K562 (cell line): ENCODE data around the gene LCN15. TPM values are rescaled to one million over a fixed set of nuclear protein-coding genes. Genes with fewer than 3 reads are reported as not detected.

Experiments used
- ATAC-seq: fragments of 200-7000 bp; cut with Tn5 transposase; 3 replicates; pipeline ENCODE4 v1.9.1; 2020; ENCODE audit warnings: moderate library complexity
- BruUV-seq: library from RNA; stranded (reverse); fragments of 400-500 nt; replicated peaks from 2 replicates; lab custom pipeline; 2021; lab: Mats Ljungman, UMichigan
- CTCF ChIA-PET: fragments of 300-600 bp; formaldehyde crosslinking; extraction: SDS; loops from one replicate; lab custom pipeline; 2021; ENCODE audit warnings: low intra/inter-chr PET ratio; lab: Yijun Ruan, JAX
- POLR2A ChIA-PET: fragments of 300-600, 350-650 bp; sonication (Branson Sonifier 250); formaldehyde crosslinking; extraction: SDS; loops from one replicate; lab custom pipeline; 2021; ENCODE audit warnings: antibody characterized with exemption, inconsistent platforms; lab: Yijun Ruan, JAX
- DNase-seq, 4 experiments: peaks; one replicate each; pipeline versions ENCODE4 v3.0.0 to v3.0.0-alpha.2; 2011 to 2018; ENCODE audit warnings: low spot score in 3 of 4, mixed read lengths in 3 of 4; ENCODE audit errors: extremely low read depth in 1 of 4
- FAIRE-seq: peaks from 2 replicates; lab custom pipeline; 2011; peaks lifted over from hg19 to GRCh38; lab: Jason Lieb, UNC
- H2AFZ ChIP-seq: 2 replicates; pipeline ENCODE4 v1.6.0; 2011; ENCODE audit warnings: low read depth, low read length, control low read depth, inconsistent platforms
- H3K27ac ChIP-seq: fragments of 200-600 bp; 3 replicates; pipeline ENCODE4 v1.8.0; 2011; ENCODE audit warnings: low read depth, mild to moderate bottlenecking, control low read depth, inconsistent platforms, low read length, moderate library complexity, mixed read lengths; ENCODE audit errors: extremely low read depth
- H3K27me3 ChIP-seq, 2 experiments: fragments of 300-600 bp in 1 of 2; 2 replicates in 1 of 2; 3 replicates in 1 of 2; pipeline versions ENCODE4 v1.6.0 to v1.8.0; 2011; ENCODE audit warnings: inconsistent platforms in 2 of 2, low read length in 2 of 2, mild to moderate bottlenecking in 1 of 2, mixed read lengths in 1 of 2, moderate library complexity in 1 of 2; ENCODE audit not compliant: control insufficient read depth in 2 of 2, insufficient read depth in 2 of 2
- H3K36me3 ChIP-seq: fragments of 300-600 bp; 3 replicates; pipeline ENCODE4 v1.8.0; 2011; ENCODE audit warnings: mild to moderate bottlenecking, low read length, inconsistent platforms; ENCODE audit not compliant: control insufficient read depth, insufficient read depth
- H3K4me1 ChIP-seq, 2 experiments: fragments of 200-600 bp in 1 of 2; replicated peaks in 1 of 2; 2 replicates in 1 of 2; 3 replicates in 1 of 2; pipeline versions ENCODE4 v1.5.1 to v1.8.0; 2011; ENCODE audit warnings: inconsistent platforms in 2 of 2, low read length in 2 of 2, mild to moderate bottlenecking in 1 of 2, mixed read lengths in 1 of 2, moderate library complexity in 1 of 2; ENCODE audit not compliant: control insufficient read depth in 2 of 2, insufficient read depth in 2 of 2
- H3K4me2 ChIP-seq: 2 replicates; pipeline ENCODE4 v1.6.1; 2011; ENCODE audit warnings: low read length, control low read depth, inconsistent platforms, mixed read lengths; ENCODE audit not compliant: insufficient read depth
- H3K4me3 ChIP-seq: fragments of 200-600 bp; sonication (generic), shearing (Covaris generic); 2 replicates; pipeline ENCODE4 v1.5.1; 2016; ENCODE audit warnings: control low read depth, inconsistent platforms
- H3K79me2 ChIP-seq: fragments of 200-600 bp; 3 replicates; pipeline ENCODE4 v1.8.0; 2011; ENCODE audit warnings: low read length, inconsistent platforms; ENCODE audit not compliant: control insufficient read depth, insufficient read depth
- H3K9ac ChIP-seq, 2 experiments: 2 replicates each; pipeline versions ENCODE4 v1.6.0 to v1.6.1; 2011; ENCODE audit warnings: low read depth in 2 of 2, low read length in 2 of 2, control low read depth in 1 of 2, inconsistent platforms in 1 of 2, mild to moderate bottlenecking in 1 of 2, mixed read lengths in 1 of 2; ENCODE audit not compliant: insufficient read depth in 1 of 2
- H3K9me1 ChIP-seq: one replicate; pipeline ENCODE4 v1.6.0; 2011; ENCODE audit warnings: inconsistent platforms, mild to moderate bottlenecking, low read length, moderate library complexity; ENCODE audit not compliant: control insufficient read depth, insufficient read depth
- H3K9me3 ChIP-seq: replicated peaks from 2 replicates; pipeline ENCODE4 v1.5.1; 2011; ENCODE audit warnings: low read depth, low read length, inconsistent platforms; ENCODE audit not compliant: control insufficient read depth, insufficient read depth
- H4K20me1 ChIP-seq: replicated peaks from 2 replicates; pipeline ENCODE4 v1.6.1; 2011; ENCODE audit warnings: low read length, inconsistent platforms, mixed read lengths; ENCODE audit not compliant: control insufficient read depth, insufficient read depth
- CTBP1 ChIP-seq: fragments of 450-650 bp; IDR thresholded peaks from 2 replicates; pipeline ENCODE4 v1.6.1; 2016; ENCODE audit warnings: borderline replicate concordance
- GABPB2 ChIP-seq: fragments of 250-450 bp; sonication (Bioruptor Pico); conservative IDR thresholded peaks from 2 replicates; pipeline ENCODE4 v1.5.1; 2021; ENCODE audit warnings: mild to moderate bottlenecking
- KAT2B ChIP-seq: IDR thresholded peaks from one replicate; pipeline ENCODE4 v1.6.1; 2012; ENCODE audit warnings: low read depth, mild to moderate bottlenecking, control low read depth, inconsistent platforms, low read length, moderate library complexity
- NELFE ChIP-seq: IDR thresholded peaks from 2 replicates; pipeline ENCODE4 v1.6.1; 2011; ENCODE audit warnings: mild to moderate bottlenecking; ENCODE audit not compliant: insufficient read depth, insufficient read length
- SAFB ChIP-seq: fragments of 200-400 bp; formaldehyde crosslinking; IDR thresholded peaks from 2 replicates; pipeline ENCODE4 v1.6.1; 2017; ENCODE audit warnings: low read depth, low read length, borderline replicate concordance
- SP1 ChIP-seq: sonication (generic); formaldehyde crosslinking; IDR thresholded peaks from 2 replicates; pipeline ENCODE4 v1.8.1; 2022; ENCODE audit warnings: mild to moderate bottlenecking, missing genetic modification reagents
- TCF7L2 ChIP-seq: fragments of 150-350 bp; IDR thresholded peaks from 2 replicates; pipeline ENCODE4 v1.6.1; 2016; ENCODE audit warnings: low read depth, mild to moderate bottlenecking, low read length, moderate library complexity
- TFAP4 ChIP-seq: sonication (generic); formaldehyde crosslinking; IDR thresholded peaks from 2 replicates; pipeline ENCODE4 v1.8.0; 2022; ENCODE audit warnings: missing genetic modification reagents, mild to moderate bottlenecking, moderate library complexity, borderline replicate concordance
- TRIM25 ChIP-seq: fragments of 450-650 bp; IDR thresholded peaks from 2 replicates; pipeline ENCODE4 v1.7.0; 2016; ENCODE audit warnings: borderline replicate concordance
- ZNF445 ChIP-seq: fragments of 250-450 bp; sonication (Bioruptor Pico); IDR thresholded peaks from 2 replicates; pipeline ENCODE4 v1.4.0; 2020; ENCODE audit warnings: low read depth, mild to moderate bottlenecking, moderate library complexity
- ZNF561 ChIP-seq: fragments of 450-650 bp; formaldehyde crosslinking; conservative IDR thresholded peaks from 2 replicates; pipeline ENCODE4 v1.4.0; 2020; ENCODE audit warnings: mild to moderate bottlenecking, moderate library complexity
- WGBS: fragments of 100-300 bp; shearing (Covaris generic); methylation state at CpG from one replicate; pipeline ENCODE4 v1.1.6; 2016; ENCODE audit warnings: low coverage, mixed read lengths; ENCODE audit not compliant: insufficient coverage; ENCODE audit errors: missing lambda C conversion rate; 5-methylcytosine and 5-hydroxymethylcytosine counted together
- in situ Hi-C: fragments of 300-500 bp; cut with MboI; formaldehyde crosslinking; loops from 4 replicates; pipeline ENCODE4 v1.15.0; 2018; ENCODE audit warnings: inconsistent platforms, mixed read lengths
- intact Hi-C: fragments of 100-400 bp; cut with micrococcal nuclease; formaldehyde crosslinking; loops from 2 replicates; pipeline ENCODE4 v1.14.2; 2022
- polyA plus RNA-seq, 8 experiments: library from polyadenylated mRNA; depleted of rRNA in 4 of 8; stranded (reverse) in 5 of 8; unstranded in 3 of 8; fragments of >200 nt; fragmentation: Nextera tagmentation in 2 of 8; fragmentation: Illumina TruSeq in 1 of 8; extraction: Ambion mirVana in 2 of 8; extraction: Trizol in 1 of 8; gene quantifications; 2 replicates each; pipeline versions ENCODE4 v1.2.1 to v1.2.3, GENCODE V29; 2011 to 2014; ENCODE audit warnings: inconsistent platforms in 1 of 8, missing spikeins in 1 of 8
- total RNA-seq, 7 experiments: library from RNA; depleted of rRNA in 6 of 7; stranded (reverse); fragments of >200 nt in 6 of 7; fragmentation: Illumina TruSeq in 2 of 7; extraction: Trizol in 2 of 7; gene quantifications; 2 replicates each; pipeline versions ENCODE4 v1.2.1 to v1.2.3, GENCODE V29; 2011 to 2021; ENCODE audit warnings: low replicate concordance in 1 of 7

Gene LCN15
- total and polyA plus RNA-seq, 9 of the 15 experiments (the other 6 are each of a cell fraction or from before 2014, with no cell fraction given) = 0.66 TPM; not detected in 8

- Histone ChIP-seq H3K36me3 (no peaks in the 10 kb centered on the region), H3K4me1 (peaks cover 9 to 69% of the 10 kb centered on the region in 2 experiments; a peak in 4 of 5 replicates), H3K9me3 (no peaks in the 10 kb centered on the region), H3K9me1 (no peaks in the 10 kb centered on the region), H4K20me1 (no peaks in the 10 kb centered on the region), H3K27me3 (peaks cover 0 to 5% of the 10 kb centered on the region in 2 experiments; a peak in 3 of 5 replicates), H3K4me2 (no peak overlapping the region), H3K9ac (0 out of 4 replicates have a peak overlapping the region, but pooled peaks of 1 of the 2 experiments have one; percentile 23), H2AFZ (0 out of 2 replicates have a peak overlapping the region, but pooled peaks have one; percentile 33), H3K27ac (no peak overlapping the region), H3K4me3 (no peak overlapping the region), H3K79me2 (no peaks in the 10 kb centered on the region)
- TF ChIP-seq CTBP1 = no peak
- TF ChIP-seq TCF7L2 = no peak
- no peak for TF ChIP-seq TRIM25
- no peak for TF ChIP-seq GABPB2
- TF ChIP-seq ZNF445 = no peak
- TF ChIP-seq TFAP4 = no peak
- no peak for TF ChIP-seq ZNF561 (CRISPR knock-in tag)
- no peak for TF ChIP-seq KAT2B
- no peak for TF ChIP-seq SP1 (CRISPR knock-in tag)
- TF ChIP-seq NELFE = no peak
- TF ChIP-seq SAFB = no peak
- BruUV-seq = no TSS peak
- CTCF ChIA-PET = no interaction called here
- no peak for FAIRE-seq
- POLR2A ChIA-PET = interaction anchor here (0.7 to 2.2 kb wide), 2 partner anchors 10 to 11 kb away, joined by 3 to 13 read pairs; no protein-coding TSS in a partner anchor
- DNase-seq = no peak
- ATAC-seq = no peak
- intact Hi-C loops (no loop called here), in situ Hi-C loops (no loop called here)
- 31% methylated on average over 23 of the region's 23 CpGs for WGBS
These were observed 24.8 kb downstream of the LCN15 start for GRCh38 chr9:136739509-136739908.
